AG08395 (cell line): Measurements from ENCODE around the gene SDK1.
"Not testable (repeated sequence)": the region's sequence is repeated elsewhere in the genome, so short reads cannot be mapped to it uniquely, and the experiment has no call there.

ENCODE experiments used
- DNase-seq: peaks from one replicate; pipeline ENCODE4 v3.0.0; 2012; ENCODE audit warnings: mixed read lengths, low spot score

Gene SDK1

DNA sequence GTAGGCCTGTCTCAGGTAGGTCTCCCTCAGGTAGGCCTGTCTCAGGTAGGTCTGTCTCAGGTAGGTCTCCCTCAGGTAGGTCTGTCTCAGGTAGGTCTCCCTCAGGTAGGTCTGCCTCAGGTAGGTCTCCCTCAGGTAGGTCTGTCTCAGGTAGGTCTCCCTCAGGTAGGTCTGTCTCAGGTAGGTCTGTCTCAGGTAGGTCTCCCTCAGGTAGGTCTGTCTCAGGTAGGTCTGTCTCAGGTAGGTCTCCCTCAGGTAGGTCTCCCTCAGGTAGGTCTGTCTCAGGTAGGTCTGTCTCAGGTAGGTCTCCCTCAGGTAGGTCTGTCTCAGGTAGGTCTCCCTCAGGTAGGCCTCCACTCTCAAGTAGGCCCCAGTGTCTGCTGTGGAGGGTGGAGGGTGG is 281.1 kb downstream of the SDK1 start:
- not testable (repeated sequence) for DNase-seq

DNA sequence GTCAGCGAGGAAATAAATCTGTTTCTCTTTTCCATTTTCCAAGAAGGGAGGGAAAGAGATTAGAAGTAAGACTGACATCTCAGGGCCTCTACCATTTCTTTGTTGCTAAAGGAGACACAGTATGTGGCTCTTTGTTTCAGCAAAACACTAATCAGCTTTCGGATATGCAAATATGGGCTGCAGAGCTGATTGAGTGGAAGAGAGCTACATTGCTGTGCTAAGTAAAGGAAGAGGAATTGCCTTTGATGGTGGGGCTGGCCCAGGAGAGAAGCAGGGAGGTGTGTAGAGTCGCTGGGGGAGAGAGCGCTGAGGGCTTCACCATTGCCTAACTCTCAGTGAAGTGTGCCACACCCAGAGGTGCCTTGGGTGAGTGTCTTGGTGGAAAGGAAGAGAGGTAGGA is 284.8 kb downstream of the SDK1 start:
- DNase-seq = no peak

DNA sequence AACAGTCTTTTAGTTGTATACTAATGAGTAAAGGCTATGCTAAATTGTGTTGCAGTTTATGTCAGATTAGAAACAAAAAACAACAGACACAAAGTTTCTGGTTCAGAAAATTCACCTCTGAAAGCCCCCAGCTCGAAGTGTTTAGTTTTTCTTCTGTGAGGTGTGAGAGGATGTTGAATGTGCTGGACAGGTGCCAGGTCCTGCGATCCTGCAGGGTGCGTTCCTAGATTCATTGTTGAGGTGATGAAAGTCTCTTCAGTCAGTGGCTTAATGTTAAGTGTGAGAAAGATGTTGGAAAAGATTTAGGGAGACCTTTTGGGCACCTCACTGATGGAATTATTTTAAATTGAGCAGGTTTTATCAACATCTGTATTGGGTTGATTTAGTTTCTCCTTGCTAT is 287.3 kb downstream of the SDK1 start:
- DNase-seq = no peak

DNA sequence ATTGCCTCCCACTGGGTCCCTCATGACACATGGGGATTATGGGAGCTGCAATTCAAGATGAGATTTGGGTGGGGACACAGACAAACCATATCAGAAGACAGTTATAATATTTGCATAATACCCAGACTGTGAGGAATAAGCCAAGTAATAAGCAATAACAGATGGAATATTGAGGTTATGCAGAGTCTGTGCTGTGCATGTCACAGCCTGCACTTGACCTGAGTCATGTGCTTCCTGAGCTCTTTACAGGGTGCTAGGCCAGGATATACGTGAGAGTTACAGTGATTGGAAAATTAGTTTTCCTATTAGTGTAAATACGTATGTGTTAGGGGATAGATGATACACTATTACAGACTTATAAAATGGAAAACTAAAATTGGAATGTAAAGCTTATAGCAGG is 288.7 kb downstream of the SDK1 start:
- DNase-seq = no peak

DNA sequence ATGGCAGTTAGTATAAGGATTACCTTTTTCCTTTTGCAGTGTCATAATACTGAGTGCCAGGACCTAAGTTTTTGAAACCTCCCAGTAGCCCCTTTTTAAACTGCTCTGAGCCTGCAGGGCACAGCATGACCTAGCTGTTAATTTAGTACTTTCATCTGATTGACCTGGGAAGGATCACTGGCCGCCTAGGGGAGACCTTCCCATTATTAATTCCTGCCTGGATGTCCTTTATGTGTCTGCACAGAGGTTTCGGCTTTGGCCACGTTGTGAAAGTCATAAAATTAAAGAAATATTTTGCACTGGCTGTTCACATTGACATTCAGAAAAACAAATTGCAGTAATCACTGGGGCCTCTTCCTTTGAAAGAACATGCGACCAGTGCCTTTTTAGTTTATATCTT is 290.2 kb downstream of the SDK1 start:
- no peak for DNase-seq

DNA sequence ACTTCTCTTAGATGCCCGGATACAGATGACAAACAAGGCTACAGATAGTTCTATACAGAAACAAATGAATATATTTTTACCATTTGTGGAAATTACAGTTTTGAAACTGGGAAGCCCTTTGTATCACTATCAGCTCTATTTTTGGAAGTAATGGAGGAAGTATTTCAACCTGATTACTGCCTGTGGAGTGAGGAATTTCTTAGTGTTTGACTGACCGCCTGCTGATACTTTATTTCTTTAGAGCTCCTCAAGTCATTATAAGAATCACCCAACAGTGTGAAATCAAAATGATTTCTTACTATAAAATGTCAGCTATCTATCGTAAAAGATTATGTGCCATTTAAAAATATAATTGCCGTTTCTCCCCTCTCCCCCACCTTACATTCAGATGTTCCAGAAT is 290.9 kb downstream of the SDK1 start:
- no peak for DNase-seq

DNA sequence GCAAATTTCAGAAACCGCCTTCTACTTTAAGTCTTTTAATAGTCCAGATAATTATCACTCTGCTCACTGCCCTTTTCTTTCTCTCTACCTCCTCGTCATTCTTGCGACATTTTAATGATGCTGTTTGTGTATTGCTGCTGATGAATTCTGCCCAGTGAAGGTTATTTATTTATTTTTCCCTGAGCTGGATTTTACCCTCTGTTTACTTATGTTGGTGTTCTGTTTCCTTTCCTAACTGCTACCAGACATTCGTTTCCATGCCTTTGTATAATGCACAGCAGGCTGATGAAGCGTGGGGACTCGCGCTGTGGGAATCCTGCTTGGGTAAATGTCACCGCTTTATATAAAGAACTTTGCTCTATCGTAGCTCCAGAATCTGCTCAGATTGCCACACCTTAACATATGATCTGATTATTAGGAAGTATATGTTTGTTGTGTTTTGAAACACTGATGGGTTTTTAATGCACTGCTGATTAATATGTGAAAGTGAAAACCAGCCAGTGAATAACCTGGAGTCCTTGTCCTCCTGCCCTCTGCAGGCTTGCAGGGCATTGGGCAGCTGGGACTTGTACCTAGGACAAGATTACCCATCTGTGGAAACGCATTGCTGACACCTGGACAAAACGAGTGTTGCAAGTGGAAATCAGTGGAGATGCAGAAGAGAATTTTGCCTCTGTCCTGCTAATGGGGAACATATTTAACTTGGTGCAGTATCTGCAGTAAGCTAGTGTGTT is 291.5 kb downstream of the SDK1 start:
- DNase-seq = no peak

DNA sequence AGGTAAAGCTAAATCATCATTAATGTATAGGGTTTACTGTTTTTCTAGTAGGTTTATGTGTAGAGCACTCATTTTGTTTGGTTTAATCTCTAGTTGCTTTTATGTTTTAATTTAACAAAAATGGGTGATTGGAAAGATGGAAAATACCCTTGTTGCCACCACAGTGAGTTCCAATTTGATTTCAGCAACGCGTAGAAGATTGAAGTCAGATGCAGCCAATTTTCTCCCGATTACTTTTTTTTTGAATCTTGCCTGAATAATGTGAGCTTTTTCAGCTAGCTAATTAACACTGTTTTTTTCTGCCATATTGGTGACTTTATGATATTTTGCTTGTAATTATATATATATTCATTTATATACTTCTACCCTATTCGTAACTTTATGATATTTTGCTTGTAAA is 293.8 kb downstream of the SDK1 start:
- DNase-seq = no peak

DNA sequence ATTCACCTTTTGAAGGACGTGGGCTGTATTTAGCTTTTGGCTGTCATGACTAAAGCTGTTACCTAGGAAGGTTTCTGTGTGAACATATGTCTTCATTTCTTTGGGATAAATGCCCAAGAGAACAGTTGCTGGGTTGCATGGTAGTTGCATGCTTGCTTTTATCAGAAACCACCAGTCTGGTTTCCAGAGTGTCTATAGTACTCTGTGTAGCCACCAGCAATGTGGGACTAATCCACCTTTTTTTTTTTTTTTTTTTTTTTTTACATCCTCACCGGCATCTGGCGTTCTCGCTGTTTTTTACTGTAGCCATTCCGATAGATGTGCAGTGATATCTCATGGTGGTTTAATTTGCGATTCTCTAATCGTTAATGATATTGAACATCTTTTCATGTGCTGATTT is 297.8 kb downstream of the SDK1 start:
- no peak for DNase-seq

DNA sequence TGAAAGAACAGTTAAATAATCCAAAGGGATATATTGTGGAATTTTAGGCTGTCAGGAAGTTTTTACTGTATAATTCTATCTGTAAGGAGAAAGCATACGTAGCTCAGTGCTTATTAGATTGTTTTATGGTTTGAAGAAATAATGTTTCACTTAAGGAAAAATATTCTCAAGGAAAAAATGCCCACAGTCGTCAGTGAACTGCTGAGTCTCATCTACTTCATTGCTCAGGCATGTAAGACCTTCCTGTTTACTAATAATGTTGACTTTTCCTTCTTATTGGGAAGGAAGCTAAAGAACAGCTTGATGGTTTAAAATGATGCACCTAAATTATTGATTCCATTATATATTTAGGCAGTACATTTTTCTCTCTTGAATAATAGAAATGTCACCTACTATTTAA is 304.2 kb downstream of the SDK1 start:
- DNase-seq = no peak

DNA sequence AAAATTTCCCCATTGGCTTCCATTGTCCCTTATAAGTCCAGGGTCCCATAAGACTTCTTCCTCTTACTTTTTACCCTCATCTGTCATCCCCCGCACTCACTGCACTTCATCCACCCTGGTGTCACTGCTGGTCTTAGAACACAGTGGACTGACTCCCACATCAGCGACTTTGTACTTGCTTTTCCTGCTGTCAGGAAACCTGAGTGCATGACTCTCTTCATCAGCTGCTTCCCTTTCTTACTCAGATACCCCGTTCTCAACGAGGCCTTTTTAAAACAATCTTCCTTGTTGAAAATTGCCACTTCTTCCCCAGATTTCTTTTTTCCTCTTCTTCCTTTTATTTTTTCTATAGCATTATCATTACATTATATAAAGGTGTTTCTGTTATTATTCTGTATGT is 305.4 kb downstream of the SDK1 start:
- no peak for DNase-seq

DNA sequence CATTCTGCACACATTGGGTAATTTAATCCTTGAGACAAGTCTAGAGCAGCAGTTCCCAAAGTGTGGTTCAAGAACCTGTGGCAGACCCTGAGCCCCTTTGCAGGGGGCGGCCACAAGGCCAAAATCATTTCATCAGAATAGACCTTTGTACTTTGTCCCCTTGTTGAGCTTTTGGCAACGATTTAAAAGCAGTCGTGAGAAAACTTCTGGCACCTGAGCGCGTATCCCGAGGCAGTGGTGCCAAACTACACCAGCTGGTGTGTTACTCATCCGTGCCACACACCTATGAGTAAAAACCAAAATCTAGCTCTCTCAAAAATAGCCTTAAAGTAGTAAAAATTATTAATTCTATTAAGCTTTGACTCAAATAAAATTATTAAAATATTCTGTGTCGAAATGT is 306.8 kb downstream of the SDK1 start:
- DNase-seq = no peak

DNA sequence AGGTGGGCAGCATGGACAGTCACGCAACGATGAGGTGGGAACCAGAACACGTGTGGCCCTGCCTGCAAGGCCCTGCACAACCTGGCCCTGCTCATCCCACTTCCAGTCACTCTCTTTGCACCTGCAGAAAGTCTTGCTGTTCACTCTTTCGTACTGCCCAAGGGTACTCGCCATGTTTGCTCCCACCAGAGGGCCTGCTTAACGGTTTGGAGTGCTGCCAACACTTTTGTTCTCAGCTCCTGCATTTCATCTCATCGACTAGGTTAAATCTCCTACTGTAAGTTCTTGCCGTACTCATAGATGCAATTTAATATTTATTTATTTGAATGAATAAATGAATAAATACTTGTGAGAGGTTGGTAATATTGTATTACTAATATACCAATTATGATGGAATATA is 315.3 kb downstream of the SDK1 start:
- DNase-seq = no peak

DNA sequence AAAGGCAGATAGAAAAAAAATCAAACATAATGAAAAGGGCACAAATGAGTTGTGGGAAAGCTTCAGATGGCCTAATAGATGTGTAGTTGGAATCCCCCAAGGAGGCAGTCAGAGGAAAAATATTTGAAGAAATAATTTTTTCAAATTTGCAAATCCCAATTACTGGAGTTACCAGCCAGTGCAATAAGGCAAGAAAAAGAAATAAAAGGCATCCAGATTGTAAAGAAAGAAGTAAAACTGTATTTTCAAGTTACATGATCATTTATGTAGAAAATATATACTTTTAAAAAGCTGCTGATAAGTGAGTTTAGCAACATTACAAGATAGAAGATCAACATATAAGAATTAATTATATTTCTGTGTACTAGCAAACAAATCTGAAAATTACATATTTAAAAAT is 329.0 kb downstream of the SDK1 start:
- DNase-seq = no peak

DNA sequence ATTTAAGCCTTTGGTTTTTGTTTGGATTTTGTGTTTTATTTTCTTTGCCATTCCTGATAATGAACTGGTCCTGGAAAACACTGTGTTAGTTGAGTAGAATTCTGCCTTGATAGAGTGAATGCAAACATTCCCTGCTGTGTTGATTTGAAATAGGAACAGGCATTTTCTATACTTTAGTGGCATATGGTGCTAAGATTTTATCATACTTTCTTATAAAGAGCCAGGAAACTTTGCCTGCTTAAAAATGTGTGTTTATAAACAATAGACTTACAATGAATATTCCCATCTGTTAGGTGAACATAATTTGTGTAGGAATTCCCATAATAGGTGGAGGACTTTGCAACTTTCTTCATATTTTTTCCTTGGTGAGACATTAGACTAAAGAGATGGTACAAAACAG is 333.3 kb downstream of the SDK1 start:
- DNase-seq = no peak

DNA sequence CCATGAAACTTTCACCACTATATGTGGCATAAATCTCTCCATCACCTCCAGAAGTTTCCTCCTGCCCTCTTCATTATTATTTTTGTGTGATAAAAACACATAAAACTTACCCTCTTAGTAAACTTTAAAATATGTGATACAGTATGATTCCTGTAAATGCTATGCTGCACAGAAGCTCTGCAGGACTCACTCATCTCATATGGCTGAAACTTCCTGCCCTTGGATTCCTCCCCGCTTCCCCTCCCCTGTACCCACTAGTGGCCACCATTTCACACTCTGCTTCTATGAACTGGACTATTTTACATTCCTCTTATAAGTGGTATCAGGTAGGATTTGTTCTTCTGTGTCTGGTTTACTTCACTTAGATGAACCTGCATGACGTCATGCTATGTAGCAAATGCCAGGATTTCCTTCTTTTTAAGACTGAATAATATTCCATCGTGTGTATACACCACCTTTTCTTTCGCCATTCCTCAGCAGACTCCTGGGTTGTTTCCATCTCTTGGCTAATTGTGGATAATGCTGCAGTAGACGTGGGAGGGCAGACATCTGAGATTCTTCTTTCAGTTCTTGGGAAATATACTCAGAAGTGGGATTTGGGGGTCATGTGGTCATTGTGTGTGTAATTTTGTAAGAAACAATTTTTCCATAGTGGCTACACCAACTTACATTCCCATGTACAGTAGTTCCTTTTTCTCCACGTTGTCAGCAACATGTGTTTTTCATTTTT is 335.2 kb downstream of the SDK1 start:
- DNase-seq = no peak

DNA sequence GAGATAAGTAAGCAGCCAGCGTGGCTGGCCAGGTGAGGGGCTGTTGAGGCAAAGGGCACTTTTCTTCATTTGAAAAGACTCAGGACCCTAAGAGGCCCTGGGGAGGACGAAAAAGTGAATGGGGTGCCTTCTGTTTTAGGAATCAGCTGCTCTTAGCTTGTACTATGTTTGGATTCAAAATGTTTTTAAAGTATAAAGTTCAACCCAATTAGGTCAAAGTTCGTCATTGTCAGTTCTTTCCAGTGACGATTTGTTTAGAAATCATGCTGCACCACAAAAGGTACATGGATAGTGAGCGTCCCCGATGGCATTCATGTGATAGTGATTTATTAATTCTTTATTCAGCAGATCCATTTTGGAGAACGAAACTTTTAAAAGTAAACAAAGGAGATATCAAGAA is 338.2 kb downstream of the SDK1 start:
- no peak for DNase-seq

DNA sequence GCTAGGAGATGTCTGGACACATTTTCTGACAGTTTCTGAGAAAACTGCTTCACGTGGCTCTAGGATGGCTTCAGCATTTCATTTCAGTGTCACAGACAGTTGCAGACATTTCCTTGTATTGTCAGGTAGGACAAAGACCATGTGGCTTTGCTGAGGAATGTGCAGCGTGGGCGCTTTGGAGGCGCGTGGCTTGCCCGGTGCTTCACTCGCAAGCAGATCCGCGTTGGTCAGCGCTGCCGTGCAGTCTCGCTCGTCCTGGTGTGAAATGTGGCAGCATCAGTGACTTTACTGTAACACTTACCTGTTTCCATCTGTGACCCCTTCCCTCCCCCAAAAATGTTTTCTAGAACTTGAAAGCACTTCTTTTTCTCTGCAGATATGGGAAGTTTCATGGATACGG is 340.5 kb downstream of the SDK1 start:
- DNase-seq = no peak

DNA sequence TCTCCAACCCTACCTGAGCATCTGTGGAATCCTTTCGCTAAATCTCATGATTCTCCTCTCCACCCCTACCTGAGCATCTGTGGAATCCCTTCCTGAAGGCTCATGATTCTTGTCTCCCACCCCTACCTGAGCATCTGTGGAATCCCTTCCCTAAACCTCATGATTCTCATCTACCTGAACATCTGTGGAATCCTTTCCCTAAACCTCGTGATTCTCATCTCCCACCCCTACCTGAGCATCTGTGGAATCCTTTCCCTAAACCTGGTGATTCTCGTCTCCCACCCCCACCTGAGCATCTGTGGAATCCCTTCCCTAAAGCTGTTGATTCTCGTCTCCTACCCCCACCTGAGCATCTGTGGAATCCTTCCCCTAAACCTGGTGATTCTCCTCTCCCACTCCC is 342.0 kb downstream of the SDK1 start:
- DNase-seq = no peak

DNA sequence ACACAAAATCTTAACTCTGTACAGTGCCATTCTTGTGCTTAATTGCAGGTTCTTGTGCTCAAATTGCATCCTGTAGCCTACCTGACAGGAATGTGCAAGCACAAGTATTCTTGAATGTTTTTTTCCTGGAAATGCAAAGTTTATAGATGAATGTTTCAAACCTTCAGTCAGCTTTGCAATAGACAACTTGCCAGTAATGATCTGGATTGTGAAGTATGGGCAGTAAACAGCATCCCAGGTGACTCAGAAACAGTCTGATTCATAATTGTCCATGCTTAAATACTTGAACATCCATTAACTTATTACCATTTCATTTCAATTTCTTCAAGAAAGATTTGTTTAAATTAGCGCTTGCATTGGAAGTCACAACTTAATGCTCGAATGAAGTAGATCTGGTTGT is 347.2 kb downstream of the SDK1 start:
- DNase-seq = no peak

DNA sequence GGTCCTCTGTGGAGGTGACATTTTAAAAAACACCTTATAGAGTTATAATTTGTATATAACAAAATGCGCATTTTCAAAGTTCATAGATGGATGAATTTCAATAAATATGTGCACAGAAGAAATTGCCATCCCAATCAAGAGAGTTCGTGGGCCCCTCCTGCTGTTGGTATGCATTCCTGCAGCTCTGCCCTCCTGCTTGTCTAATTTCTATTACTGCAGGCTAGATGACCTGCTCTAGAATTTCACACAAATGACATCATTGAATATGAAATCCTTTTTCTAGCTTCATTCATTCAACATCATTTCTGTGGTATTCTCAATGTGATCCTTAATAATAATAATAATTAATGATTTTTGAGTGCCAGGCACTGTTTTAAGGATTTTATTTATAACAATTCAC is 348.2 kb downstream of the SDK1 start:
- DNase-seq = no peak

DNA sequence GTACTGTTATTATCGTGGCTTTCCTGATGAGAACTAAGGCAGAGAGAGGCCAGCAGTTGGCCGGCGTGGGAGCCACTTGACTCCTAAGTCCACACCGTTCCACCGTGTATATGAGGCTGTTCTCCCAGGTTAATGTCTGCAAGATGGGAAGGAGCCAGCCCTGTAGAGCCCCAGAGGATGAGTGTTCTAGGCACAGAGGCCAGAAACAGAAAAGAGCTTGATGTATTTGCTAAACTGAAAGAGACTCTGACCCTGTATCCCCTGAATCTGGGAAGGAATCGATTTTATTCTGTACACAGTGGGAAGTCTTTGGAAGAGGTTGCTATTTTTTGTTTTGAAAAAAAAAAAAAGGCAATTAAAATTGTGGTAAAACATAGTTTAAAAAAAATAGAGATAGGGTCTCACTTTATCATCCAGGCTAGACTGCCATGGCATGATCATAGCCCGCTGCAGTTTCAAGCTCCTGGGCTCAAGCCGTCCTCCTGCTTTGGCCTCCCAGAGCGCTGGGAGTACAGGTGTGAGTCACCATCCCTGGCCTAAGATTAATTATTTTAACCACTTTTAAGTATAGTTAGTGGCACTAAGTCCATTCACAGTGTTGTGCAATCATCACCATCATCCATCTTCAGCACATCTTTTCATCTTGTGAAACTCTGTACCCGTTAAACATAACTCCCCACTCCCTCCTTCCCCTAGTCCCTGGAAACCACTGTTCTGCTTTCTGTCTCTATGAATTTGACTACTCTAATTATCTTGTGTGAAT is 348.8 kb downstream of the SDK1 start:
- DNase-seq = no peak

DNA sequence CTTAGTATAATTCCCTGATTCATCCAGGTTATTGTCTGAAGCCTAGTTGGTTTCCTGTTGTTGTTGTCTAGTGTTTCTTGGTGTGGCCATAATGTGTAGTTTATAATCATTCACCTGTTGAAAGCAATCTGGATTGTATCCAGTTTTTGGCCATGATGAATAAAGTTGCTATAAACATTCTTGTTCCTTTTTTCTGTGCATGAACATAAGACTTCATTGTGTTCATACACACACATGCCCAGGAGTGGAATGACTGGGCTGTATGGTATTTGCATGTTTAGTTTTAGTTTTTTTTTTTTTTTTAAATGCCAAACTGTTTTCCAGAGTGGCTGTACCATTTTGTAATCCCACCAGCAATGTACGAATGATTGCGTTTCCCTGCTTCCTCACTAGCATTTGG is 349.8 kb downstream of the SDK1 start:
- DNase-seq = no peak
